Vagina (tissue), 2 donors: ENCODE data around the gene TMEM132C. TPM values are rescaled to one million over a fixed set of nuclear protein-coding genes. Genes with fewer than 3 reads are reported as not detected.

ENCODE experiments used
- DNase-seq, 2 donors: peaks; one replicate each; pipeline ENCODE4 v3.0.0-alpha.2; 2017; ENCODE audit errors: extremely low spot score in 2 of 2
- H3K27ac ChIP-seq: fragments of 200-600 bp; sonication (generic); one replicate; pipeline ENCODE4 v1.5.1; 2019
- H3K27me3 ChIP-seq: fragments of 200-600 bp; sonication (generic); one replicate; pipeline ENCODE4 v1.5.1; 2019
- H3K36me3 ChIP-seq, 2 donors: fragments of 200-600 bp; sonication (generic); one replicate each; pipeline ENCODE4 v1.5.1; 2017 to 2019
- H3K4me1 ChIP-seq: fragments of 200-600 bp; sonication (generic); one replicate; pipeline ENCODE4 v1.5.1; 2019
- H3K4me3 ChIP-seq, 2 donors: fragments of 200-600 bp; sonication (generic); 1 replicate in 1 of 2; 2 replicates in 1 of 2; pipeline ENCODE4 v1.5.1; 2016 to 2019
- H3K9me3 ChIP-seq: fragments of 200-600 bp; sonication (generic); one replicate; pipeline ENCODE4 v1.5.1; 2019
- POLR2A ChIP-seq, 2 donors: fragments of 450-650 bp; IDR thresholded peaks; one replicate each; pipeline ENCODE4 v1.6.1; 2017; ENCODE audit warnings: antibody characterized with exemption in 2 of 2, mild to moderate bottlenecking in 2 of 2, moderate library complexity in 2 of 2
- POLR2AphosphoS5 ChIP-seq, 2 donors: sonication (generic); formaldehyde crosslinking; IDR thresholded peaks; one replicate each; pipeline ENCODE4 v1.9.0; 2017; ENCODE audit warnings: antibody characterized with exemption in 2 of 2, mild to moderate bottlenecking in 2 of 2, low read depth in 1 of 2; ENCODE audit not compliant: insufficient read depth in 1 of 2
- intact Hi-C: fragments of 100-400 bp; cut with DNase I; formaldehyde crosslinking; loops from one replicate; pipeline ENCODE4 v1.15.1; 2023
- microRNA-seq: library from miRNA; unstranded; fragments of <30 nt; microRNA quantifications from one replicate; pipeline ENCODE4, GENCODE V29; 2017; ENCODE audit warnings: borderline number of aligned reads, borderline replicate concordance
- small RNA-seq: library from RNA; depleted of rRNA; stranded (forward); fragments of <200 nt; gene quantifications from one replicate; pipeline ENCODE3, GENCODE V24; 2016
- total RNA-seq: library from RNA; depleted of rRNA; stranded (reverse); fragments of >200 nt; gene quantifications from one replicate; pipeline ENCODE4 v1.2.3, GENCODE V29; 2016
- TF ChIP-seq, protein P1 (sequence below), 3 experiments: fragments of 450-650 bp in 2 of 3; fragments of 200-600 bp in 1 of 3; sonication (generic) in 1 of 3; IDR thresholded peaks; one replicate each; pipeline ENCODE4 v1.5.1; 2017 to 2019; ENCODE audit warnings: antibody characterized with exemption in 3 of 3, mild to moderate bottlenecking in 2 of 3, moderate library complexity in 2 of 3

The TMEM132C gene
- total RNA-seq, 1 donor from 2014 or later: 20.6 TPM

DNA sequence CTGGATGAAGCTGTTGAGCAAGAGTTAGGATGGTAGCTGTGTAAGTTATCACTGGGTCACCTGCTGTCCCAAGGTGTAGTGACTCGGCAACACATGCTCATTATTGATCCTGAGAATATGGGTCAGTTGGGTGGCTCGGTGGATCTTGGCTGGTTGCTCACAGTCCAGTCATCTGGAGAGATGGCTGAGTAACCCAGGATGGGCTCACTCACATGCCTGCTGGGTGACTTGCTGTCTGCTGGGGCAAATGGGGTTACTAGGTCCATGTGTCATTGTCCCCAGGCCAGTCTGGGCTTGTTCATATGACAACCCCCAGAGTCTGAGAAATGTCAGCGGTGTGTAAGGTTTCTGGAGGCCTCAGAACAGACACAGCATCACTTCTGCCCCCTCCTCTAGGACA lies 487.3 kb downstream of the TMEM132C start:
- Histone ChIP-seq H3K9me3 (no peaks in the 10 kb centered on the region), H3K36me3 (no peaks in the 10 kb centered on the region), H3K4me3 (no peak overlapping the region), H3K27me3 (no peaks in the 10 kb centered on the region), H3K27ac (no peak overlapping the region), H3K4me1 (no peaks in the 10 kb centered on the region)
- TF ChIP-seq POLR2A (IDR thresholded peaks at IDR 0.05): no peak
- TF ChIP-seq, protein P1, sequence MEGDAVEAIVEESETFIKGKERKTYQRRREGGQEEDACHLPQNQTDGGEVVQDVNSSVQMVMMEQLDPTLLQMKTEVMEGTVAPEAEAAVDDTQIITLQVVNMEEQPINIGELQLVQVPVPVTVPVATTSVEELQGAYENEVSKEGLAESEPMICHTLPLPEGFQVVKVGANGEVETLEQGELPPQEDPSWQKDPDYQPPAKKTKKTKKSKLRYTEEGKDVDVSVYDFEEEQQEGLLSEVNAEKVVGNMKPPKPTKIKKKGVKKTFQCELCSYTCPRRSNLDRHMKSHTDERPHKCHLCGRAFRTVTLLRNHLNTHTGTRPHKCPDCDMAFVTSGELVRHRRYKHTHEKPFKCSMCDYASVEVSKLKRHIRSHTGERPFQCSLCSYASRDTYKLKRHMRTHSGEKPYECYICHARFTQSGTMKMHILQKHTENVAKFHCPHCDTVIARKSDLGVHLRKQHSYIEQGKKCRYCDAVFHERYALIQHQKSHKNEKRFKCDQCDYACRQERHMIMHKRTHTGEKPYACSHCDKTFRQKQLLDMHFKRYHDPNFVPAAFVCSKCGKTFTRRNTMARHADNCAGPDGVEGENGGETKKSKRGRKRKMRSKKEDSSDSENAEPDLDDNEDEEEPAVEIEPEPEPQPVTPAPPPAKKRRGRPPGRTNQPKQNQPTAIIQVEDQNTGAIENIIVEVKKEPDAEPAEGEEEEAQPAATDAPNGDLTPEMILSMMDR (IDR thresholded peaks at IDR 0.05): no peak
- TF ChIP-seq POLR2AphosphoS5 (IDR thresholded peaks at IDR 0.05; ENCODE audit: insufficient read depth in 1 of 2, low read depth in 1 of 2): no peak
- intact Hi-C loops: no loop called here
- DNase-seq: no peak

DNA sequence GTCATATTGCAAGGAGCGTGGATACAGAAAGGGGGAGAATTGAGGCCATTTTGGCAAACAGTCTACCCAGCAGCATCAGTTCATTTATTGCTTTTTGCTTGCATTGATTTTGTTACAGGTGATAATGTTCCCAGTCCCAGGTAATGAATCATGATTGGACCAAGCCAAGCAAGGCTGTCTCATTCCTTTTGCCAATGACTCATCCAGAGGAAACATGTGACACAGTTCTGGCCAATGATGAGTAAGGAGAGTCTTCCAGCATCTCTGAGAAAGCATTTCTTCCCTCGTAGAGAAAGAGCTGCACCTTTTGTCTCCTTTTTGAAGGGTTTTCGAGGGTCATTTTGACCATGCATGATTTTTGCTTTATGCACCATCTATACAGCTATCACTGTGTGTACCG lies 488.6 kb downstream of the TMEM132C start:
- Histone ChIP-seq H3K27ac (no peak overlapping the region), H3K4me3 (no peak overlapping the region), H3K9me3 (no peaks in the 10 kb centered on the region), H3K36me3 (no peaks in the 10 kb centered on the region), H3K27me3 (no peaks in the 10 kb centered on the region), H3K4me1 (no peaks in the 10 kb centered on the region)
- intact Hi-C loops: no loop called here
- DNase-seq: no peak
- TF ChIP-seq POLR2A (IDR thresholded peaks at IDR 0.05) (no peak), POLR2AphosphoS5 (IDR thresholded peaks at IDR 0.05; ENCODE audit: insufficient read depth in 1 of 2, low read depth in 1 of 2) (no peak)
- TF ChIP-seq, protein P1 (IDR thresholded peaks at IDR 0.05): no peak

Small RNA genes lying within 50 kb of the gene (microRNA-seq; reads per million reads assigned to microRNA genes)
- gene MIR3612 (1.9 reads per million), gene MIR4419B (not detected)

Small RNA genes lying within 50 kb of the gene (small RNA-seq; reads per million reads assigned to genes)
- gene MIR3612 (not detected), gene MIR4419B (not detected)
